Dedifferentiated amniotic fluid mesenchymal stem cell (primary cell): ENCODE data around the gene CCR9.

Source experiments
- DNase-seq: peaks from one replicate; pipeline ENCODE4 v3.0.0-alpha.2; 2016; ENCODE audit errors: extremely low spot score

CCR9 gene

DNA sequence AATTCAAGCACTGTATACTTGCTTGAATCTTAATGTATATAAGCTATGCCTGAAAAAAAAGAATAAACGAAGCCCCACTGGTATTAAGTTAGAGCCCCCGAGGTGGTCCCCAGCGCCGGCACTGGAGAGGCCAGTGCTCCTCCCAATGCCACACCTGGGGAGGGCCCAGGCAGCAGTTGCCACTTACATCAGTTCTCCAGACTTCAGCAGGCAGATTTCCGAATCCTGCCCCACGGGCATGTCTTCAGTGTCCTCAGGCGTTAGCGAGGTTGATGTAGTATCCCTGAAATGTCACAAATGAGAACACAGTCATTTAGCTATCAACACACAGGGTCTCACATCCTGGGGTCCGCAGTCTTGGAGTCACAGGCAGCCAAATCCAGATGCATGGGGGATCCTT, 49.9 kb downstream of the CCR9 start:
- no peak for DNase-seq

DNA sequence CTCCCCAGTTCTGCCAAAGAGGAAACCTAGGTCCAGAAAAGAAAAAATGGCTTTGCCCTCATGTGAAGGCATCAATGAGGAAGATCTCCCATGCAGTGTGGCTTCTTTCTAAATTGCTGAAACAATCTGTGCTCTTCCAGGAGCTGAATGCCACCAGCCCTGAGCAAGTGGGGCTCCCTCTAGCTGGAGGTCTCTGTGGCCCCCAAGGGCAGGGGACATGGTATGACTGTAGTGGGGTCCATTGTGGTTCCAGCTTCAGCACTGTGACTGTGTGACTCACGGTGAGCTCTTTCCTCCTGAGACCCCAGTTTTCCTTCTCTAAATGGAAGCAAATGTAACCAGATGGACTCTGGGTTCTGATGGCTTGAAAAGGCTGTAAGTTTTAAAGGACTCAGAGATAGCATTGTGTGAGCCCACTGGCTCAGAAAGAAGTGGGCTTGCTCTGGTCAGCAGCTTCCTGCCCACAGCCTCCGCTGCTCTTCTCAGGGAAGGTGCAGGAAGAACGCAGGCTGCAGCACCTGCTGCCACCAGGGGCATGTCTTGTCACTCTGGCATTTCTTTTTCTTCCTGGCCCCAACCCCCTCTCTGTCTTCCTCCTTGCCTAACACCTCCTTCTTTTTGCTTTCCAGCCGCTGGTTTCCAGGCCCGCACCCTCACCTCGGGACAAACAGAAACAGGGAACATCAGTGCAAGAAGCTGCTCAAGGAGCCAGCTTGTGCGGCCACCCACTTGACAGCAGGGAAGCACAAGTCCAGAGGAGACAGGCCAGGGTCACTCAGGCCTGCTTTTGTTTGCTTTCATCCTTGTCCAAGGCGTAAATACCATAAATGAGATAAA, 51.1 kb downstream of the CCR9 start:
- no peak for DNase-seq

DNA sequence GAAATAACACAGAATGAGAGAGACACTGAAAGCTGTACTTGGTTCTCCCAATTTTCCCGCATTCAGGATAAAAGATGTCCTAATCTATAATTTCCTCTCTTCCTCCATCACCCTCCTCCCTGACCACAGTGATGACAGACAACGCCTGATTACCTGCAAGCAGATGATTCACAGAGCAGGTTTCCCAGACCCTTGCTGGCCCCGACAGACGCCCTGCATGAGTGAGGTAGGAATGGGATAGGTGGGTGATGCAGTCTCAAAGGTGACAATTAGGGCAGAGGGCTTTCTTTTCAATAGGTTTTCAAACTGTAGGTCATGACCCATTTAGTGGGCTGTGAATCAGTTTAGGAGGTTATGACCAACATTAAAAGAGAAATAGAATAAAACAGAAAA, 51.7 kb downstream of the CCR9 start:
- DNase-seq = no peak

DNA sequence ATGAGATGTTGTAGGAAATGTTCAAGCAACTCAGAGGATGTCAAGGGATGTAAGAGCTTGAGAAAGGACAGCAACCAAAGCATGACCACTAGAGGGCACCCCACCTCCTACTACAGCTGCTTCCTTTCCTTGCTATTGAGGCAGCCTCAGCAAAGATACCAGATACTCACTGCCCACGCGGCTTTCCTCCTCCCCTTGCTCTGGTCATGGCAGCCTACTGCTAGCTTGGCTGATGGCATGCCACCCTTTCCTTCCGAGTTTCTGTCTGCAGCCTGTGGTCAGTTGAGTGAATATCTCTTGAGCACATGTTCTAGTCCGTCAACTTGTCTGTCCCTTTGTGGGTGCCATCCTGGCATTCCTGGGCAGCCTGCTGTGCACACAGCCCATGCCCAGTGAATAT, 52.5 kb downstream of the CCR9 start:
- DNase-seq = peak; percentile 92

DNA sequence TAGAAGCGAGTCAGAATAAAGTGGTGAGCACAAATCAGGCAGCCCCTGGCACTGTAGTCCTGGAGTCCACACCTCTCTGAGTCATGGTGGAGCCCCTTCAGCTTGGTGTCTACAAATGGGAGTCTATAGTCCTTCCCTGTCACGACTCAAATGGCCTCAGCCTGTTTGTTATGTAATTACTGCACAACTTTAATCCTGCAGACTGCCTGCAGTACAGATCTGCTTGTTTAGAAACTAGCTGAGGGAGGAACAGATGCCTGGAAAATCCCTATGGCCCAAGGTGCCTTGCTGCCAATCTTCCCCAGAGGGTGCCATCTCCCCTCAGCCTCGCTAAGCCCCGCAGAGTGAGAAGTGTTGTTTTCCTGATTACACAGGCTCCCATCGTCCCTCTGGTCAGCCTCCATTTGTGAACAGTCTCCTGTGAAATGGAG, 53.0 kb downstream of the CCR9 start:
- DNase-seq = no peak

DNA sequence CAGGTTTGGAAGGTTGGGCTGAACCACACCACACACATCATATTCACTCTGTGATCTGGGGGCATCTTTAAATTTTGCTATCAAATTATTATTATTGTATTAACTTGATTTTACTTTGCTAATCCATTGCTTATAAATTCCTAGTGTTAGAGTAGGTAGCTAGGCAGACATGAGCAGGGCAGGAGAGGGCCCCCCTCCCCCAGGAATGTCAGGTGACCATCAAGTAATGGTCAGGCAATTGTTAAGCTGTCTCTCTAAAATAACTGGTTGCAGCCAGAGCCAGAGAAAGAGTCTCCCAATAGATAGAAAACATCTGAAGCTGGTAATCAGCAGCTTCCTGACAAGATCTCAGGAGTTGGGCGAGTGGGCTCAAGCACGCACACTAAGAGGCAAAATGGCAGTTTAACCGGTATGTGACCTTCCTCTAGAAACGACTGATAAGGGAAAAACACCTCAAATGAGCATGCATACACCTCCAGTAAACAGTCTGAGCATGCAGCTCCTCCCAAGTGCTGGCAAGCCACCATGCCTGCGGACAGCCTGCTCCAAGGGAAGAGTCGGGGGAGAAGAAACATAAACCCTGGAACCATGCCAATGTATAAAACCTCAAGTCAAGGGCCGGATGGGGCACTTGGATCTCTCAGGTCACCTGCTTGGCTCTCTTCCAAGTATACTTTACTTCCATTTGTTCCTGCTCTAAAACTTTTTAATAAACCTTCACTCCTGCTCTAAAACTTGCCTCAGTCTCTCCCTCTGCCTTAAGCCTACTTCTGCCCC, 53.8 kb downstream of the CCR9 start:
- no peak for DNase-seq

DNA sequence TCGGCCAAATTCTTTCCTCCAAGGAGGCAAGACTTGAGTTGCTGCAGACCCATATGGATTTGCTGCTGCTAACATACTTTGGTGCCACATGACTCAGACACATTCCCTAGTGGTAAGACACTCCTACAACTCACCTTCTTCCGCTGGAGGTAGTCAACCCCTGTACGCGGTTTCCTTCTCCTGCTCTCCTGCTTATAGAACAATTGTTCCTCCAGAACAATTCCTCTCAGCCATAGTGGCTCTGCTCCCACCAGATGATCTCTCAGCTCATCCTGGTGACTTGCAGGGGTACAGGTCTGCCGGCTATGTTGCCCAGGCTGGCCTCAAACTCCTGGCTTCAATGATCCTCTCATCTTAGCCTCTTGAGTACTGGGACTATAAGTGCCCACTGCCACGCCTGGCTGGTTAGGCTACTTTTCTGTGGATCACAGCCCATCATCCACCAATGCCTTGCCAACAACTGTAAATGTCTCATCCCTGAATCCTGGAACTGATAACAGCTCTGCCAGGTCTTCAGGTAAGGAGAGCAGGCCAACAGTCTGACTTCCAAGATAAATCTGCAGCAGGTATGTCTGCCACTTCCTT, 54.5 kb downstream of the CCR9 start:
- no peak for DNase-seq

DNA sequence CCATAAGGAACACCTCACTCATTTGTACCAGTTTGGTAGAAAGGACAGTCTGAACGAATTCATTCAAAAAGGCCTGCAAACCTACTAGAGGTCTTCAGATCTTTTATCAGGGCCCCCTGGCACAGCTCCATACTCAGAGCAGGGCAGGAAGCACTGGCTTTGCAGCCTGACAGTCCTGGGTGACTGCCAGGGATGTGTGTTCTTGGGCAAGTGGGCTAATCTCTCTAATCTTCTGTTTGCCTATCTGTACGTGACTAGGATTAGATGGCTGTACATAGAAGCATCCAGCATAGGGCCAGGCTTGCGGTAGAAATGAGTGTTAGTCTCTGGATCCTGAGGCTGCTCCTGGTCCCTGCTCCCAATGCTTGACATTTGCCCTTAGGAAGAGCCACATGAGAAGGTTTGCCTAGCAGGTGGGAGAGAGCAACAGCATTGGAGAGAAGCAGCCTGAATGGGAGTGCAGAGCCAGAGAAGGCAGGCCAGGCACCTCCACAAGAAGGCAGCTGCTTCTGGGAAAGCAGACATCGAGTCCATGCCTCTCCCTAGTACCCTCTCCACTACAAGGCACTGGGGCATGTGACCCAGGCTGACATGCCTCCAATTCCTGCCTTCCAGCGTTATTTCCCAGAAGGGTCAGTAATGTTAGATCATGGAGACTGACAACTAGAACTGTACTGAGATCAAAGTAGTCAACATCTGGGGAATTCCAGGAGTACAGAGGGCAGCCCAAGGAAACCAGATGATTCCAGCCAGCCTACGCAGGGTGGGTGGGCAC, 55.9 kb downstream of the CCR9 start:
- no peak for DNase-seq

DNA sequence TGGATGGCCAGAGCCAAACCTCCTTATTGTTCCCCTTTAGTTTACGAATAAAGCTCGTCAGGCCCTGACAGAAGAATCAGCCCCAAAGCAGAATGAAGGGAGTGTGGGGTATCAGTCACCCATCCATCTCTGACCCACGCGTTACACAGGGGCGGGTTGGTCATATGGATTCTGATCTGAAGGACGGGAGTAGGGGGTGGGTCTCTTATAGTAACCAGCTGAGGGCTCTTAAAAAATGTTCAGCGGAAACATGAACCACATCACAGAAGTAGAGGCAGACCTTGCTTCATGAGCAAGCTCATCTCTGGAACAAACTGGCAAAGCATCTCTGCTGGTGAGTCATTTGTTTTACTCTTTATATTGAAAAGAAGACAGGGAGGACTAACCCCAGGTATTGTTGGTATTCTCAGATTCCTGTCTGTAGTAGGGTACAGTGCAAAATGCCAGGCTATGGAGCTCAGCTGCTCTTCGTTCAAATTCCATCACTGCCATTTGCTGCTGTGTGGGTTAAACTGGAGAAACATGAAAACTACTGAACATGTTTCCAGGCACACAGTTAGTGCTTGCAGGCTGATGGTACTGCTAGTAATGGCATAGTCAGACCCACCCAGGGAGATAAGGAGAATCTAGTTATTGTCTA, 57.0 kb downstream of the CCR9 start, which contains the start of gene CXCR6:
Gene CXCR6 (plus strand): TSS at position 258 of the 640 bp plus-strand sequence. CDS start 3,018 bp downstream, outside the sequence.
- DNase-seq = no peak

DNA sequence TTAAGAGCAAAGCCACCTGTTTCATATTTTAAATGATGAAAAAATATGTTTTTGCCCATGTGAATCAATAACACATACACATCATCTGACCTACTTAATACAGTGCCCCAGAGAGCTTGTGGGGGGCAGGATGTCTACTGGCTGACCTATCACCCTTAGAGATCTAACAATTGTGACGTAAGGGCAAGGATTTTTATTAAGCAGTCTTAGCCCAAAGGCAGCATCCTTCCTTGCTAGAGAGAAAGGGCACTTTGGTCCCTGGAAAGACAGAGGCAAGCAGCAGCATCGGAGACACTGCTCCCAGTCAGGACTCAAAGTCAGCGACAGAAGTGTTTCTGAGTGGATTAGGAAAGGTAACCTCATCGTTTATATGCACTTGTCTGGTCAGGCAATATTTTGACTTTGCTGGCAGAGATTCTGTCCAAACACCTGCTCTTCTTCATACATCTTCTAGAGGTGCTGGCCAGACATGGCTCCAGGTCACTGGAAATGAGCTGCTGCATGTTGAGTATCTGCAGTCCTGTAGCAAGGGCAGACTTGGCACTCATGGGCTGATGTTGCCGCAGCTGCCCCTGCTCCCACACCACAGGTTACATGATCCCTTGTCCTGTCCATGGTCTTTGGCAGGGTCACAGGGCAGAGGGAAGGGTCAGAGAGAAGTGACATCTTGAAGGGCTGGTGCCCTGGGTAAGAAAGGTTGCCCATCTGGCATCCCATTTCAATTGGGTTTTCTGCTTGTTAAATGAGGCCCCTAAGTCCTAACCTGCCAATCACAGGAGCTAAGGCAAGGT, 58.7 kb downstream of the CCR9 start:
- DNase-seq = no peak

DNA sequence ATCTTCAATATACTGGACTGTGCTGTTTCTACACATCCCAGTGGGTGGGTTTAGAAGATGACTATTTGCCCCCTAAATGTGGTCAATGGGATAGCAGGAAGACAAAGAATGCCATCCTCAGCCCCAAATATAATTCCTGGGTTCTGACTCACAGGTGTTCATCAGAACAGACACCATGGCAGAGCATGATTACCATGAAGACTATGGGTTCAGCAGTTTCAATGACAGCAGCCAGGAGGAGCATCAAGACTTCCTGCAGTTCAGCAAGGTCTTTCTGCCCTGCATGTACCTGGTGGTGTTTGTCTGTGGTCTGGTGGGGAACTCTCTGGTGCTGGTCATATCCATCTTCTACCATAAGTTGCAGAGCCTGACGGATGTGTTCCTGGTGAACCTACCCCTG, 60.0 kb downstream of the CCR9 start:
- no peak for DNase-seq

DNA sequence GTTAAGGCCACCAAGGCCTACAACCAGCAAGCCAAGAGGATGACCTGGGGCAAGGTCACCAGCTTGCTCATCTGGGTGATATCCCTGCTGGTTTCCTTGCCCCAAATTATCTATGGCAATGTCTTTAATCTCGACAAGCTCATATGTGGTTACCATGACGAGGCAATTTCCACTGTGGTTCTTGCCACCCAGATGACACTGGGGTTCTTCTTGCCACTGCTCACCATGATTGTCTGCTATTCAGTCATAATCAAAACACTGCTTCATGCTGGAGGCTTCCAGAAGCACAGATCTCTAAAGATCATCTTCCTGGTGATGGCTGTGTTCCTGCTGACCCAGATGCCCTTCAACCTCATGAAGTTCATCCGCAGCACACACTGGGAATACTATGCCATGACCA, 60.5 kb downstream of the CCR9 start:
- DNase-seq = no peak

DNA sequence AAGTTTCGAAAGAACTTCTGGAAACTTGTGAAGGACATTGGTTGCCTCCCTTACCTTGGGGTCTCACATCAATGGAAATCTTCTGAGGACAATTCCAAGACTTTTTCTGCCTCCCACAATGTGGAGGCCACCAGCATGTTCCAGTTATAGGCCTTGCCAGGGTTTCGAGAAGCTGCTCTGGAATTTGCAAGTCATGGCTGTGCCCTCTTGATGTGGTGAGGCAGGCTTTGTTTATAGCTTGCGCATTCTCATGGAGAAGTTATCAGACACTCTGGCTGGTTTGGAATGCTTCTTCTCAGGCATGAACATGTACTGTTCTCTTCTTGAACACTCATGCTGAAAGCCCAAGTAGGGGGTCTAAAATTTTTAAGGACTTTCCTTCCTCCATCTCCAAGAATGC, 61.0 kb downstream of the CCR9 start:
- DNase-seq = no peak

DNA sequence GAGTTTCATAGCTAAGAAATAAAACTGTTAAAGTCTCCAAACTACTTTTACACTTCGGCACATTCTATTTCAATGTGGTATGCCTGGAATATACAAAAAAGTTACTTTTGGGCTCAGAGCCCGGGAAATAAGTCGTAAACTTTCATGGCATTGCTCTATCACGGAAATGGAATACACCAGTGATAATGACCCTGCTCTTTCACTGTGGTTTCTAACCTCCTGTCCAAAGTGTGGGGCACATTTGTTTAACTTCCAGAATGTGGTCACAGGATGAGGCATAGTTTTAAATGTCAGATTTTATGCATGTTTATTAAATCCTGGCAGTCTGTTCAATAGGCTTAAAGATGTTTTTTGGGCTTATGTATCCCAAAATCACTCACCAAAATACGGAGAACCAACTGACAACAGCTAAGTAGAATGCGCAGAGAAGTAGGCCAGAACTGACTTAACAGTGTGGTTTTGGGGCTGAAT, 62.0 kb downstream of the CCR9 start:
- peak; percentile 77 for DNase-seq

DNA sequence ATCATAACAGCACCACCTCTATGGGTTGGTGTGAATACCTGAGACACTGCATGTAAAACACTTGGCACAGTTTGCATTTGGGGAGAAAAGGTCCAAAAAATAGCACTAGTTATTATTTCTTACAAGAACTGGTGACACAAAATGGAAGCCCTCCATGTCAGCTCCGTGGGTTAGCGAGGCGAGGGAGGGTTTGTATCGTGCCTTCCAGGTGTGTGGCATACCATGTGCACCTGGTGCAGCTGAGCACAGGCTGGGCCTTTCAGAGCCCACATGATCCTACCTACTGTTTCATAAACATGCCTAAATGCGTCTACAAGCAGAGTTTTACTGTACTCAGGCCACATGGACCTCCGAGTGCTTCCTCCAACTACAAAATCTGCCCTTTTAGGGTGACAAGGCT, 62.5 kb downstream of the CCR9 start:
- DNase-seq = no peak

DNA sequence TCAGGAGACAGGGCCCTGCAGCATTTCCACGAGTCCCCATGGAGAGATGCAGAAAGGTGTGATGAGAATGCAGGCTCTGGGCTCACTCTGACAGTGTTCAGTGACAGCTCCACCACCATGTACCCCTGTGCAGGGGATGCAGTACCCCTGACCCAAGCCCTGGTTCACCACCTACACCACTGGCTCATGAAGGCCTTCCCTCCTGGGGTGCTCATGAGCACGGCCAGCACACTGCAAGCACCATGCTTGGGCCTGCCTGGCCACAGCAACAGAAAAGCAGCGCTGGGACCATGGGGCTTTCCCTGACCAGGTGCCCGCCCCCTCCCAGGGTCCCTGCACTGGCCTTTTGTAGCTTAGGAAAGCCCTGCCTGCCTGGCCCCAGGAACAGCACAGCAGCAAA, 63.1 kb downstream of the CCR9 start:
- no peak for DNase-seq

DNA sequence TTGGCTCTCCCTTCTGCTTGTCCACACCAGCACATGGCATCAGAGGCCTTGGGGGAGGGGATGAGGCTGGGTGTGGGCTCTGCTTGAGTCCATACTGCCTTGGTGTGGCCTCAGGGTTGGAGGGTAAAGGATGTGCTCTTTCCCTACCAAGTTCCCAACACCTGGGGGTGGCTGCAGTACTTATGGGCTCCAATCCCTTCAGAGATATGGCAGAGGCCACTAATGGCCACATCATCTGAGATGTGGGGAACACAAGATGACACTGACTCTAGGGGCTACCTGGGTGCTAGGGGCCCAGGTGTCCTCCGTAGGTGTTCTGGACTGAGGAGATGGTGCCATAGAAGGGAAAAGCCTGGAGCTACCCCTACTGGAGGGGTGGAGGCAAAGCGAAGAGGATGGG, 63.8 kb downstream of the CCR9 start:
- DNase-seq = no peak

DNA sequence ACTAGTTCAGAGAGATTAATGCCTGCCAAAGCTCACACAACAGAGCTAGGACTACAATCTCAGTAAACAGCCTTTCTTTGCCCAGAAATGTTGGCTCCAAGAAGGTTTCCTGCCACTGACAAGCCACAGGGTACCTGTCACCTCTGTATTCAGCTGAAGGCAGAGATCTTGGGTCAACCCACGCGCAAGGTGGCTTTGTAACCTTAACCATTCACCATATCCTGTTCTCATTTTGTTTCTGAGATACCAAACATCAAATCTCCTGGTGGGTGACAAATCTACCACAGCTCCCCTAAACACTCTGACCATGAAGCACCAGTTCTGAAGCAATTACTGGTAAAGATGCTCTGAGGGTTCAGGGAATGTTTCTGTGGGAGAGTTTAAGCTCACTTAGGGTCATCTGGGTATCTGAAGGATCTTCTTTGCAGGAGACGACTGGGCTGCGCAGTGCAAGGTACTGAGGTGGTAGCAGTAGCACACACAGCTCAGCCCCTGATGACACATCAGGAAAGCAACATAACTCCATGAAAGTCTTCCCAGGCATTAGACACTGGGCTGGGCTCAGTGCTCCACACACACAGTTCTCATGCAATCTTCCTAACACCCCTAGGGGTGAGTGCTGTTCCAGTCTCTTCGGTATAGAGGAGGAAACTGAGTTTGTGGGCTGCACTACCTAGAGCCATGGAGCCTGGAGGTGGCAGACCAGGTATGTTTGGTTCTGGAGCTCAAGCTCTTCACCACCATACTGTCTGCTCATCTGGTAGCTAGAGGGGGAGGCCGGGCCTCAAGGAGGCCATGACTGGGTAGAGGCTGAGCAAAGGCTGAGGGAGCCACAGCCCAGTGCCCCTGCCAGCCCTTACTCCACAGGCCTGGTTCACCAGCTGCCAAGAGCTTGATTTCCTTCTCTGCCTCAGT, 64.6 kb downstream of the CCR9 start:
- DNase-seq = no peak

DNA sequence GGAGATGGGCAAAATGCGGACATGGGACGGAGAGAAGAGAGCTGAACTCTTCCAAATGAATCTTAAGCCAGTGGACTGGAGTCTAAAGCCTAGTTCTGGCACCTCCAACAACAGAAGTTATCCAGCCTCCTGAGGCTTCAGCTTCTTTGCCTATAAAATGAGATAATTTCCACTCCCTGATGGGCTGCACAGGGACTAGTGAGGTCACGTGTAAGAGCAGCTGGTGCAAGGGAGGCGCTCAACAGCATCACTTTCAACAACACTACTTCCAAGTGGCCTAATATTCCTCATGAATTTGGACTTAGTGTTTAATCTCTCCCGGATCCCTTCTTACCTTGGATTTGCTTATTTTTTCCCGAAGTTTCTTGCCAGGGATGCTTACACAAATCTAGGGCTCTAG, 65.6 kb downstream of the CCR9 start:
- DNase-seq = no peak
